GM21786 (cell line): ENCODE measurements around the gene ARL15.

Source experiments
- ATAC-seq: cut with Tn5 transposase; IDR thresholded peaks from one replicate; pipeline ENCODE4 v1.9.1; 2021; ENCODE audit not compliant: unreplicated experiment

ARL15 gene

DNA sequence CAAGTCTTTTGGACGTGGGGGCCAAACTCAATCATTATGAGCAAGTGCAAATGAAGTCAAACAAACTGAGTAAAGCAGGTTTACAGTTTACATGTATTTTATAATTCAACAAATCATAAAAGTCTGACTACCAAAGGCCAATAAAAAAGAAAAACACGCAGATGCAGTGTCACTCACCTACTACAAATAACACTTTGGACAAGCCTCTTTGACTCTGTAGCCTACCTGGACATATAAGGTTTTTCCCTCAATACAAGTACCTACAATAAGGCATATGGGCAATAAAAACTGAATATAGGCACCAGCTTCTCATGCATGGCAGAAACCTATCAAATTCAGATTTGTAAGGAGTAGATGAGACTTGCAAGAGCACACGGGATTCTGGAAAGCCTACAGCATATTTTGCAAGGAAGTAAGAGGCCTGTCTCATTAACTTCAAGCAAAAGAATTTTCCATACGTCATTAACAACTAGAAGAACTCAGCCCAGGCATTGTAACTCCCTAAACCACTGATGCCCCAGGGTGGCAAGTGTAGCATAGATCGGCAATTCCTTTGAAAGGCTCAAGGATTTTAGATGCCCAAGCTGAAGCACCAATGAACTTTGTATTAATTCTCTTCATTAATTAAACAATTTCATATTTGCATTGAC is 21.7 kb downstream of the ARL15 start:
- ATAC-seq = no peak

DNA sequence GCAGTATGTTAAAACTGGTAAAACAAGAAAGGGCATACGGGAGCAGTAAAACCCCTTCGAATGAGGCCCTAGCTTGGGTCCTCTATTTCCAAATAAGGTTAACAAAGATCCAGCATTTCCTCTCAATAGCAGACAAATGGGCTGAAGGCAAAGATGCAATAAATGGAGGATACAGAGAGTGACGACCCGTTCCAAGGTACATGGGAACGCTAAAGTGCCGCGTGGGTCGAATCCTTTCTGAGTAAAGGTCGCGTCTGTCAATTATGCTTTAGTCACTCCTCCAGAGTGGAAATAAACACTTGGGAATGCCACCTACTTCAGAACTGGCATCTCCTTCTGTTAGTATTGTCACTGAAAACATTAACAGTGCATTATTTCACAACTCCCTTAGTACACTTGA is 24.7 kb downstream of the ARL15 start:
- ATAC-seq = no peak

DNA sequence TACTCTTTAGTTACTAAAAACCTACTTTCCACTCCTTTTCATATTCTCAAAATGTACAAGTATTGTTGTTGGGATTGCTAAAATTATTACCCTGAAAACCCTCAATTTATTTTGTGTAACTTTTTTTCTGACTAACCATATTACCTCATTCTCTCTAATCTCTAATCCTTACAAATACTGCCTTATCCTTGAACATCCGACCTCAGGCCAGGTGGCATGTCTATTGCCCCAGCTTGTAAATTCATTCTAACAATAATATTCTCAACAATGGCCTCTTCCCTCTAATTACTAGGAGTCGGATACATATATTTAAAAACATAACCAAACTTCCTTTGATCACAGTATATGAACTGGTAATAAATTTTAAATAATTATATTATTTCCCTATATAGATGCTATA is 25.8 kb downstream of the ARL15 start:
- no peak for ATAC-seq

DNA sequence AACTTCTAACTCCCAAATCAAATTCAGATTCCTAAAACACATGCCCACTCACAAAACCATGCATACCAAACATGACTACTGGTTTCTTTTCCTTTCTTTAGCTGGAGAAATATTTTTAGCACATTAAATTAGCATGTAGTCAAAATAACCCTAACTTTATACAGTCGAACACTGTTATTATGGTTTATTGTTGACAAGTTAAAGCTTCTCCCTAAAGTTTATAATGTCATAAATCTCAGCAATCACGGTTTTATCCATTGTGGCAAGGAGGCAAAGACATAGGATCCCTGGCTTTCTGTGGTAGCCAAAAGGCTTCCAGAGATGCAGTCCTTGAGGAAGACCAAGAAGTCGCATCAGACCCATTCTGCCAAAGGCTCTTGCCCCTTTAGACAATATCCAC is 27.5 kb downstream of the ARL15 start:
- no peak for ATAC-seq

DNA sequence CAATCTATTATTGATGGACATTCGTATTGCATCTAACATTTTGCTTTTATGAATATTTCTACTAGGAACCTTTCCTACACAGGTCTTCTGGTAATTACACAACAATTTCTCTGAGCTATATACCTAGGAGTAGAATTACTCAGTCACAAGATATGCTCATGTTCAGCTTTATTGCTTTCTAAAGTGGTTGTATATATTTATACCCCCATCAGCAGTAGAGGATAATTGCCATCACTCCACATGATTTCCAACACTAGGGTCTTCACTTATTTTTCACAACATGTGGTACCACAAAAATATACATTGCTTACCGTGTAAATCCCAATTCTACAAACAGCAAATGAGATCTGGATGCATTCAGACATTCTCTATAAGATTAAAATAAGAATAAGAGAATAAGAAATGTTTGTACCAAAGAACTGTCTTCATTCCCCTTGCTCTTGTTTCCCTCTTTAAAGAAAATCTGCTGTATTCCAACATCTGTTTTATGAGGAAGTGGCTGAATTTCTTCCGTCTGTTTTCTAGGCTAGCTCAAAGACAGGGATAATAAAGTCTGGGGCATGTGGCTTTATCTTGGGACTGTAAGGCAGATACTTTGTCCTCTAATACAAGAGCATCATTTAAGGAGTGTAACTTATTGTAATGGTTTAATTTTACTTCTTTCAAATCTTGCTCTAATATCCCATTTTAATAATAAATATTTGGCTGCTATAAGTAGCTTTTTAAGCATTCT is 28.2 kb downstream of the ARL15 start:
- no peak for ATAC-seq

DNA sequence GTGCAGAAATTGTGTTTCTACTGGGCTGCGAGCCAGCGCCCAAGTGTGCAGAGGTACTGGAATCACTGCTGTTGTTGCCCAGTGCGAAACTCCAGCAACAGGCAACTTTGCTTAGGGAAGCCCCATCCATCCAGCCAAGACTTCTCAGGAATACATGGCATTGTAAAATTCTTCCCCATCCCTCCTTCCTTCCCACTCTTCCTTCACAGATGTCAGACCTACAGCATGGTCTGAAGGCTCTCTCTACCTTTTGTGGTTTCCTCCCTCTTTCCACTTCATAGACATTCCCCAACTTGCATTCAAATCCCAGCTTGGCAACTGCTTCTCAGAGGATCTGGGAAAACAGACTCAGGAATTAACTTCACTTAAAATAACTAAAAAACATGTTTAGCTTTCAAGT is 30.4 kb downstream of the ARL15 start:
- no peak for ATAC-seq

DNA sequence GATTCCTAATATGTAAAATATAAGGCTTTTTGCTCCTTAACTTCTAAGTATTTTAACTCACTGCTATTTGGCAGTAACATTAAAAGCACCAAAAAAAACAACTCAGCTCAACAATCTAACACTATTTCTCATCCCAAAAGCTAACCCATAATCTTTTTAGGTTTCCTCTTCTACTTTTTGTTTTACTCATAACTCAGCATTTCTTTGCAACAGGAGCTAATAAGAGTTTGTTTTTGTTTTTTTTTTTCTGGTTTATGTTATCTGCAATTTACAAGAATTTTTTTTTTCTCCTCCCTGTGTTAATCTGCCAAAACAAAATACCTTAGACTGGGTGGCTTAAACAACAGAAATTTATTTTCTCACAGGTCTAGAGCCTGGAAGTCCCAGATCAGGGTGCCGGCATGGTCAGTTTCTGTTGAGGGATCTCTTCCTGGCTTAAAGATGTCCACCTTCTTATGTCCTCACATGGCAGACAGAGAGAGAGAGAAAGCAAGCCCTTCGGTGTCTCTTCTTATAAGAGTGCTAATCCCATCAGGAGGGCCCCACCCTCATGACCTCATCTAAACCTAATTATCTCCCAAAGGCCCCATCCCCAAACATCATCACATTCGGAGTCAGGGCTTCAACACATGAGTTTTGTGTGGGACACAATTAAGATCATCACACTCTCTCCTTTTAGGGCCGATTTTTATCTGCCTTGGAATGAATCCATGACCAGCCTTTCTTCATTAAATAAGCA is 31.2 kb downstream of the ARL15 start:
- no peak for ATAC-seq

DNA sequence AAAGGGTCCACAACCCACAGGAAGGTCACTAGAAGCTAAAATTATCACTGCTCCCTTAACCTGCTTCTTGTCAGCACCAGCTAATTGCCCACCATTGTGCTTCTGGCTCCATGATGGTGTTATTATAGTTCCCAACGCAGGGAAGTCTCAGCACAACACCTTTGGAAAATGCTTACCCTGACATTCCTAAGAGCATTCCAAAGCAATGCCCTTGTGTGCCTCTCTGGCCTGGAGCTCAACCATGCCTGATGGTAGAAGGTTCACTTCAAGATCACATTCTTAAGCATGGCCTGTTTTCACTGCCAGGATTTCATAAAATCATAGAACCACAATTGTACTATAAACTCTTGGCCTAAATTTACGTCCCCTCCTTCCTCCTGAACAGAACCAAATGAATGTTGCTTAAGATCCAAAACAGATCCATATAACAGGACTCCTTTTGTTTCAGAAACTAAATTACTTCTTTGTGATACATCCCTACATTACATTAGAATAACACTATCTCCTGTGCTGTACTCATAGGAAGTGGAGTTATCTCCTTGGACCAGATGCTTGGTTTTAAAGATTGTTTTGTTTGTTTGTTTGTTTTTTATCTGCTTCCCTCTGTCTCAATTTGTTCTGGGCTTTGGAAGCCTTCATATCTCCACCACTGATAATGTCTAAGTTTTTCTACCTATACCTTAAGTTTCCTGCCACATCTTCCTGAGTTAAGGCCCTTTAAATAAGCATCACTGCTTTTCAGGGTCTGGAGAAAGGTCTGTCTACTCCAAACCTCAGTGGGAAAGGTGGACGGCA is 32.1 kb downstream of the ARL15 start:
- no peak for ATAC-seq

DNA sequence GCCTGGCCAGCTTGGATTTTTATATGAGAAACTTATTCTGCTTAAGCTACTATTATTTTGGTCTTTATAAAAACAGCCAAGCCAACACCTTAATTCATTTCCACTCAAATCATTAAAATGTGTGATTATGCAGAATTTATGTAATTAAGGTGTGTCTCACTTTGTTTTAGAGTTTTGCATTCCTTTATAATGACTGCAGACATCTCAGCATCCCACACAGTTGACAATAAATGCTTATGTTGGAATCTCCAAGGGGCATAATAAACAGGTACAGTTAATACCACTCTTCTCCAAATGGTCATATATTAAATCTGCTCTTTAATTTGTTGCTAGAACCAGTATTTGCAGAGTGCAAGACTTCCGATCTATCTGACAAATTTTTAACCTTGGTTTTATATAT is 34.3 kb downstream of the ARL15 start:
- ATAC-seq = no peak

DNA sequence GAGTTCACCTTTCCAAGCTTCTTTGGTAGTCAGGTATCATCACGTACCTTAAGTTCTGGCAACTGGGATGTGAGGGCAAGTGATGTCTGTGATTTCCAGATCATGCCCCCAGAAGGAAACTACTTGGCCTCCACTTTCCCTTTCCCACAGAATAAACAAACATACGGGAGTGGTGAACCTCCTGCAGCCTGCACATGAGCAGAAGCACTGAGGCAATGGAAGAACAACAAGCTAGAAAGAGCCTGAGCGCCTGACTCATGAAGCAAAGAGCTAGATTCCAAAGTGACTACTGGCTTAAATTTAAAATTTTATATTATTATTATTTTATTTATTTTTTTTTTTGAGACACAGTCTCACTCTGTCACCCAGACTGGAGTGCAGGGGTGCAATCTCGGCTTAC is 35.0 kb downstream of the ARL15 start:
- ATAC-seq = no peak

DNA sequence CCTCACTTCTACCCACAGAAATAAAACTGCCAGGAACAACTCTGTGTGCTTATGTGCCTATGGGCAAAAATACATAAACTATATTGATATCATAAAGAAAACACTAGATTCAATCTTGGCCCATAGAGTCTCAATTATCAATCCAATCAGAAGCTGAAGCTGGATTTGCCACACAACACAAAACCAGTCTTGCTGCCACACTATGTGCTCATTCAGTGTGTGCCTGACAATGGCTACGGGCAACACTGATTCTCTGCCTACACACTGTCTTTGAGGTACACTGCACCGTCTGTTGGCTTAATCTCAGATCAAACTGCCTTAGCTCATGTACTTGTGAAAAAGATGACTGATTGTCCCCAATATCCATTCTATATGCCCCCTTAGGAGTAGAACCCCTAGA is 35.4 kb downstream of the ARL15 start:
- ATAC-seq = no peak

DNA sequence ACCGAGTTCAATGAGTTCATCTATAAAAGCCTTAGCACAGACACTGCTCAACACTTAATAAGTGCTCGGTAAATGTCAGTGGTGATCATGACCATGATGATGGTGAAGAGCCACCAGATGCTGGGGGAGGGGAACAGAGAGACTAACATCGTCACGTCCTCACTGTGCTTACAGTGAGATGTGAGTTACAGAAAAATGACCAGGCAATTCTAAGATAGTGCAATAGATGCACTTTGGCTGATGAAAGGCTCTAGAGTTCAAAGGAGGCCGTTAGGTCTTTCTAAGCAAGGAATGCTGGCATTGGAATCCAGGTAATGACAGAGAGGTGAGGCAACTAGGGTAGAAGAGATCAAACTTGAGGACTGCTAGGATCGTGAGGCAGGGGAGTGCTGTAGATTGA is 36.7 kb downstream of the ARL15 start:
- no peak for ATAC-seq

DNA sequence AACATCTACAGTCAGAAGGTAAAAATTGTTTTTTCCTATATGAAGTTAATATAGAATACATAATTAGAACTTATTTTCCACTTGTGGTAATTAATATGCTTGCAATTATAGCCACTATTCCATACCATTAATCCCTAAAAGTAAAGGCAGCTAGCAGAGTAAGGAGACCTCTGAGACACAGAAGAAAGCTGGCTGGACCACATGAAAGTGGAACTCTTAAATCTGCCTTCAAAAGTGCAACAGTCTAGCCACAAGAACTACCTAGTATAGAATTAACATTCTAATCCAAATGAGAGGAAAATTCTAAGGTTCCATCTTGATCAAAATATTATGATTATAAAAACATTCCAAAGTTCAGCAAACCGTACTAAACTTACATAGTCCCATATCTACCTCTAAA is 37.6 kb downstream of the ARL15 start:
- ATAC-seq = no peak

DNA sequence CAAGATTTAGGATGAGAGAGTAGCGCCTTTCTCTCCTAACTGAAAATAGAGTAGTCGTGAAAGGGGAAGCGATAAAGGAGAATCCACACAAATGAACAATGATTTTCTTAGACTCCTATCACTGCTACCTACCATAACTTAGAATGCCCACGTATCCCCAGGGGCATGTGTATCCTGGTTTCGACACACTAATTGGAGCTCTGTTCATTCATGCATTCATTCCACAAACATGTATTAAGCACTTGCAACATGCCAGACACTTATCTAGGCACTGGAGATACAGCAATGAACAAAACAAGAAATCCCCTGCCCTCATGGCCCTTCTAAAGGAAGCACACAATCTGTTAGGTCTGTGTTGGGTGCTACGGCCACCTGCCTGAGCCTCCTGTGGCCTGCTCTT is 40.0 kb downstream of the ARL15 start:
- ATAC-seq = no peak

DNA sequence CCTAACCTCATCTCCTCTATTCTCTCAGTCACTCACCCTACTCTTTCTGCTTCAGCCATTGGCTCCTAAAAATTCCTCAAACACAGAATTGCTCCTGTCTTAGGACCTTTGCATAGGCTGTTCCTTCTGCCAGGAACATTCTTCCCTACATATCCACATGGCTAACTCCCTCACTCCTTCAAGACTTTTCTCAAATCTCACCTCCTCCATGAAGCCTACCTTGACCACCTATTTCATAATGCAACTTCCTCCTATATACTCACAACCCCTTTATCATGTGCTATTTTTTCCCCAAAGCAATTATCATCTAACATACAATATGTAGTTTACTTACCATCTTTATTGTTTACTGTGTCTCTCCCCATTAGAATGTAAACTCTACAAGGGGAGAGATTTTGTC is 45.8 kb downstream of the ARL15 start:
- ATAC-seq = no peak

DNA sequence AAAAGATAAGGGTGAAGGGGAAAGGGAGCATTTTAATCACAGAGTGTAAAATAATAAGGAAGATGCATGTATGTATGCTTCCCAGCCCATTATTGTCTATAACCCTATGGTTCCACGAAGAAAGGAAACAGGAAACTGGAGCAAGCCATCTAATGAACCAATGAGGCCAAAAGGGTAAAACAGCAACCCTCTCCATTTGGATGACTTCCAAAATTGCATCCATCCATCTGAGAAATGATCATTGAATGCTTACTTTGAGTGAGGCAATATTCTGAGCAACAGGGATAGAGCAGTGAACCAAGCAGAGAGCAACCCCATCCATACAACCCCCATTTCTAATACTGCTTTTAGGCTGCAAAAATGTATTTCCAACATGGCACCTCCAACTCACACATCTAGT is 46.9 kb downstream of the ARL15 start:
- no peak for ATAC-seq

DNA sequence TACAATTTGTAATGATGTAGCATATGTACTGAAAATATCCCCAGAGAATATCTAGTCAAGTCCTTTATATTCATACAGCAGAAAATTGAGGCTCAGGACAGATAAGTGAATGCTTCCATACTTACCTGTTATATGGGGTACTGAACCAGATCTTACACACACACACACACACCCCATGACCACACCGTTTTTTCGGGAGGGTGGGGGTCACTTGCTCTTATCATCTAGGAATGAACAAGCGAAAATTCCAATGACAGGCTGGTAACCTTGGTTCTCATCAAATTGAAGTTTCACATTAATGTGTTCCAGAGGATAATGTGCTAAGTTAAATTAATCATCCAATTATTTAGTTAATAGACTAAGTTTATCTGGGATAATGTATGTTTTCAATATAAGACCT is 48.8 kb downstream of the ARL15 start:
- no peak for ATAC-seq

DNA sequence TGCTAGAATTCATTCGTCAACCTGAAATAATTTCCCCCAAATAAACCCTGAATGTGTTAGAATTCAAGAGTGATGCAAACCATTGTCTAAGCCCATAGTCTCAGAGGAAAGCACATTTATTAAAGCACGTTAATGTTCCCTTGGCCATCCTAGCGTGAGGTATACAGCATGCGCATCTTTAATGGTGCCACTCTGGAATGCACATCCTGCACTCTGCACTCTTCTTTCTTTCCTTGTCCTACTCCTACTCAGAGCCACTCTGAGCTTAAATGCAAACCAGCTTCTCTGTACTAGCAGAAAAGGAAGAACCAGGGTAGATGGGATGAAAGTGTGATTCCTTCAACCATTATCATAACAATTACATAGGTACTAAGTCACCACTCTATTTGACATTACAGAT is 50.4 kb downstream of the ARL15 start:
- ATAC-seq = no peak

DNA sequence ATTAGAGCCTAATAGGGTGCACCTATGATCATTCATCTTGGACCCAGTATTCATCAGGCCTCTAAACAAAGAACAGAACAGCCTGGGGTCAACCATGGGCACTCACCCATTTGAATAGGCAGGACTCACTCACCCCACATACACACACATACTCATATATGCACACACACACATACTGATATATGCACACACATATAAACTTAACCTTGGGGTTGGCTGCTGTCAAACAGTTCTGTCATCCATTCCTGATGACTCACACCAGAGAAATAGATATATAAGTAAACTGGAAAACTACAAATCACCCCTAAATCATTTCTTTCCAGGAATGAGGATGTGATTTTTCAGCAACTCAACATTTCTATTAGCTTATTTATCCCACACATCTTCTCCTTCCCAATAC is 51.3 kb downstream of the ARL15 start:
- ATAC-seq = no peak

DNA sequence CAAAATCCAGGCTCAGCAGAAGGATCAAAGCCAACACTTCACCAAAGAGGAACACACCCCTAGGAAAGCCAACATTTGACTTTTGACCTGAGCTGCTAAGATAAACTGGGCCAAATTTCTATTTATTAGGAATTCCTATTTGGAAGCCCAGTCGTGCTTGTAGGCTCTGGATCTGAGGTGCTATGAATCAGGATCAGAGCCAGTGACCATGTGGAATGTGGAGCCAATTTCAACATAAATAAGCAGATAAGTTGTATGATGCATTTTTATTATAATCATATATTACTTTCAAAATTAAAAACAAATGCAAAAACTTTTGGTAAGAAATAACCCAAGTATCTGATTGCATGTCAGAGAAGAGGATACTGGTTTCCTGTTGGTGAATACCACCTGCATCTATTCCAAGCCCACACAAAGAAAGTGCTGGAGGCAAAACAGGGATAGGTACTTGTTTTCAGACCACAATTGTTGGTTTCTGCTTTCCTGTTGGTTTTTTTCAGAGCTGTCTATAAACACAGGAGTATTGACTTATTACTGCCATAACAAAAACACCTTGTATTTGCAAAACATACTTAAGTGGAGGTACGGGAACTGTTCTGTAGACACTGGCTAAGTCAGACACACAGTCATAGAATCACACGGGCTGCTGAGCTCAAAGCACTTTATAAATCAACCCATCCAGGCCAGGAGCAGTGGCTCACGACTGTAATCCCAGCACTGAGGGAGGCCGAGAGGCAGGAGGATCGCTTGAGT is 52.8 kb downstream of the ARL15 start:
- no peak for ATAC-seq
